ENCODE results near the gene RPL23. TPM values are rescaled to one million over a fixed set of nuclear protein-coding genes. Genes with fewer than 3 reads are reported as not detected.

The RPL23 gene
- total RNA-seq, 1 donor from 2014 or later: 1,585 TPM

GRCh38 chr17:38873640-38874380, 20.3 kb upstream of the RPL23 start:
- H3K4me3 ChIP-seq: peak overlapping the region; percentile 7 to 19
- TF ChIP-seq POLR2A (IDR thresholded peaks at IDR 0.05) (no peak), POLR2AphosphoS5 (IDR thresholded peaks at IDR 0.05; ENCODE audit: insufficient read depth in 1 of 2, low read depth in 1 of 2) (no peak), CTCF (IDR thresholded peaks at IDR 0.05) (no peak)
- no peaks in the 10 kb centered on the region for H3K9me3 ChIP-seq
- peaks cover 0 to 8% of the 10 kb centered on the region in 2 donors for H3K36me3 ChIP-seq
- peak overlapping the region; percentile 95 for H3K27ac ChIP-seq
- H3K27me3 ChIP-seq: no peaks in the 10 kb centered on the region
- no peak for DNase-seq (ENCODE audit: extremely low spot score in 2 of 2)
- intact Hi-C loops (cut with DNase I): loop anchor here (5.0 to 10.0 kb wide), 2 partner anchors 51 to 278 kb away; partner anchors contain the start of genes LASP1NB and PLXDC1
- peaks cover 78% of the 10 kb centered on the region for H3K4me1 ChIP-seq

GRCh38 chr17:38872671-38873385, 19.3 kb upstream of the RPL23 start:
- Histone ChIP-seq H3K27me3 (no peaks in the 10 kb centered on the region), H3K9me3 (no peaks in the 10 kb centered on the region), H3K36me3 (no peaks in the 10 kb centered on the region), H3K4me3 (peak overlapping the region; percentile 7 to 96), H3K4me1 (peaks cover 77% of the 10 kb centered on the region), H3K27ac (peak overlapping the region; percentile 95)
- intact Hi-C loops (cut with DNase I): loop anchor here (5.0 to 10.0 kb wide), 2 partner anchors 52 to 279 kb away; partner anchors contain the start of genes LASP1NB and PLXDC1
- no peak for TF ChIP-seq CTCF (IDR thresholded peaks at IDR 0.05)
- no peak for TF ChIP-seq POLR2AphosphoS5 (IDR thresholded peaks at IDR 0.05; ENCODE audit: insufficient read depth in 1 of 2, low read depth in 1 of 2)
- TF ChIP-seq POLR2A (IDR thresholded peaks at IDR 0.05): no peak
- no peak for DNase-seq (ENCODE audit: extremely low spot score in 2 of 2)

GRCh38 chr17:38872027-38872511, 18.5 kb upstream of the RPL23 start:
- H3K4me1 ChIP-seq: peaks cover 73% of the 10 kb centered on the region
- no peaks in the 10 kb centered on the region for H3K27me3 ChIP-seq
- H3K27ac ChIP-seq: peak overlapping the region; percentile 95
- no peak for DNase-seq (ENCODE audit: extremely low spot score in 2 of 2)
- intact Hi-C loops (cut with DNase I): loop anchor here (5.0 to 10.0 kb wide), 2 partner anchors 53 to 280 kb away; partner anchors contain the start of genes LASP1NB and PLXDC1
- no peak for TF ChIP-seq POLR2AphosphoS5 (IDR thresholded peaks at IDR 0.05; ENCODE audit: insufficient read depth in 1 of 2, low read depth in 1 of 2)
- TF ChIP-seq CTCF (IDR thresholded peaks at IDR 0.05): no peak
- no peak for TF ChIP-seq POLR2A (IDR thresholded peaks at IDR 0.05)
- no peaks in the 10 kb centered on the region for H3K9me3 ChIP-seq
- no peaks in the 10 kb centered on the region for H3K36me3 ChIP-seq
- peak overlapping the region; percentile 91 to 96 for H3K4me3 ChIP-seq

- intact Hi-C loops (cut with DNase I): loop anchor here (5.0 to 10.0 kb wide), 2 partner anchors 53 to 281 kb away; partner anchors contain the start of genes LASP1NB and PLXDC1
- Histone ChIP-seq H3K27me3 (no peaks in the 10 kb centered on the region), H3K27ac (peak overlapping the region; percentile 95), H3K4me1 (peaks cover 69% of the 10 kb centered on the region), H3K36me3 (no peaks in the 10 kb centered on the region), H3K9me3 (no peaks in the 10 kb centered on the region), H3K4me3 (peak overlapping the region; percentile 91 to 96)
- no peak for DNase-seq (ENCODE audit: extremely low spot score in 2 of 2)
- TF ChIP-seq POLR2A (IDR thresholded peaks at IDR 0.05): no peak
- no peak for TF ChIP-seq CTCF (IDR thresholded peaks at IDR 0.05)
- TF ChIP-seq POLR2AphosphoS5 (IDR thresholded peaks at IDR 0.05; ENCODE audit: insufficient read depth in 1 of 2, low read depth in 1 of 2): peak in 1 of 2 donors; percentile 41
These were observed 17.9 kb upstream of the RPL23 start for GRCh38 chr17:38871247-38872015.

Measured in vagina (tissue), 2 donors.